ENCODE data around the gene SPNS1. TPM values are rescaled to one million over a fixed set of nuclear protein-coding genes. Genes with fewer than 3 reads are reported as not detected.

SPNS1 gene
- total RNA-seq, 1 experiment from 2014 or later = 79.1 TPM

DNA sequence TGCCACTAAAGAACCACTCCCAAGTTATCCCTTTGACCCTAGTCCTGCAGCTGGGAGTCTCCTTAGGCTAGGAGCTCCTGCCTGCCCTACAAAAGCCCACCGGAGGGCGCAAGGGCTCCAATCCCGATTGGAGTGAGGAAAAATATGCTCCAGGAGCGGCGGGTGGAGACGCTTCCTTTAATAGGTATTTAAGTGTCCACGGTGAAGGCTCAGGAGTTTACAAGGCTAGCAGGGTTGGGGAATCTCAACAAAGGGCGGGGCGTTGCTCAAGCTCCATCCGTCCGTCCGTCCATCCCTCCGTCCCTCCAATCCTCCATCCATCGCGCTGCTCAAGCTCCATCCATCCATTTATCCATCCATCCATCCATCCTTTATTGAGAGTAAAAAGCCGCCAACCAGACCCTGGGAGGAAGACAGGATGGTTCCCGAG lies 556 bp upstream of the SPNS1 start:
- DNase-seq (ENCODE audit: low read depth, low spot score) = no peak
- no peak for TF ChIP-seq TCF7L2 (IDR thresholded peaks at IDR 0.05; ENCODE audit: low read depth, low read length)
- TF ChIP-seq, protein P1, sequence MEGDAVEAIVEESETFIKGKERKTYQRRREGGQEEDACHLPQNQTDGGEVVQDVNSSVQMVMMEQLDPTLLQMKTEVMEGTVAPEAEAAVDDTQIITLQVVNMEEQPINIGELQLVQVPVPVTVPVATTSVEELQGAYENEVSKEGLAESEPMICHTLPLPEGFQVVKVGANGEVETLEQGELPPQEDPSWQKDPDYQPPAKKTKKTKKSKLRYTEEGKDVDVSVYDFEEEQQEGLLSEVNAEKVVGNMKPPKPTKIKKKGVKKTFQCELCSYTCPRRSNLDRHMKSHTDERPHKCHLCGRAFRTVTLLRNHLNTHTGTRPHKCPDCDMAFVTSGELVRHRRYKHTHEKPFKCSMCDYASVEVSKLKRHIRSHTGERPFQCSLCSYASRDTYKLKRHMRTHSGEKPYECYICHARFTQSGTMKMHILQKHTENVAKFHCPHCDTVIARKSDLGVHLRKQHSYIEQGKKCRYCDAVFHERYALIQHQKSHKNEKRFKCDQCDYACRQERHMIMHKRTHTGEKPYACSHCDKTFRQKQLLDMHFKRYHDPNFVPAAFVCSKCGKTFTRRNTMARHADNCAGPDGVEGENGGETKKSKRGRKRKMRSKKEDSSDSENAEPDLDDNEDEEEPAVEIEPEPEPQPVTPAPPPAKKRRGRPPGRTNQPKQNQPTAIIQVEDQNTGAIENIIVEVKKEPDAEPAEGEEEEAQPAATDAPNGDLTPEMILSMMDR (IDR thresholded peaks at IDR 0.05) = peak; percentile 84
- TF ChIP-seq, protein P2, sequence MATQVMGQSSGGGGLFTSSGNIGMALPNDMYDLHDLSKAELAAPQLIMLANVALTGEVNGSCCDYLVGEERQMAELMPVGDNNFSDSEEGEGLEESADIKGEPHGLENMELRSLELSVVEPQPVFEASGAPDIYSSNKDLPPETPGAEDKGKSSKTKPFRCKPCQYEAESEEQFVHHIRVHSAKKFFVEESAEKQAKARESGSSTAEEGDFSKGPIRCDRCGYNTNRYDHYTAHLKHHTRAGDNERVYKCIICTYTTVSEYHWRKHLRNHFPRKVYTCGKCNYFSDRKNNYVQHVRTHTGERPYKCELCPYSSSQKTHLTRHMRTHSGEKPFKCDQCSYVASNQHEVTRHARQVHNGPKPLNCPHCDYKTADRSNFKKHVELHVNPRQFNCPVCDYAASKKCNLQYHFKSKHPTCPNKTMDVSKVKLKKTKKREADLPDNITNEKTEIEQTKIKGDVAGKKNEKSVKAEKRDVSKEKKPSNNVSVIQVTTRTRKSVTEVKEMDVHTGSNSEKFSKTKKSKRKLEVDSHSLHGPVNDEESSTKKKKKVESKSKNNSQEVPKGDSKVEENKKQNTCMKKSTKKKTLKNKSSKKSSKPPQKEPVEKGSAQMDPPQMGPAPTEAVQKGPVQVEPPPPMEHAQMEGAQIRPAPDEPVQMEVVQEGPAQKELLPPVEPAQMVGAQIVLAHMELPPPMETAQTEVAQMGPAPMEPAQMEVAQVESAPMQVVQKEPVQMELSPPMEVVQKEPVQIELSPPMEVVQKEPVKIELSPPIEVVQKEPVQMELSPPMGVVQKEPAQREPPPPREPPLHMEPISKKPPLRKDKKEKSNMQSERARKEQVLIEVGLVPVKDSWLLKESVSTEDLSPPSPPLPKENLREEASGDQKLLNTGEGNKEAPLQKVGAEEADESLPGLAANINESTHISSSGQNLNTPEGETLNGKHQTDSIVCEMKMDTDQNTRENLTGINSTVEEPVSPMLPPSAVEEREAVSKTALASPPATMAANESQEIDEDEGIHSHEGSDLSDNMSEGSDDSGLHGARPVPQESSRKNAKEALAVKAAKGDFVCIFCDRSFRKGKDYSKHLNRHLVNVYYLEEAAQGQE (IDR thresholded peaks at IDR 0.05; ENCODE audit: insufficient read depth in 1 of 2, low read depth in 2 of 2, low read length in 1 of 2) = no peak
- no peaks in the 10 kb centered on the region; the same call in 1 of the 2 replicates for H3K36me3 ChIP-seq (ENCODE audit: control insufficient read depth, insufficient read depth, low read length)
- peak overlapping the region; percentile 97 for H3K27ac ChIP-seq (ENCODE audit: low read length)
- ChIA-PET POLR2A (no interaction called here), CTCF (interaction anchor here (0.6 to 0.7 kb wide), 2 partner anchors 23 to 34 kb away, joined by 3 to 7 read pairs; partner anchors contain the start of gene NFATC2IP)
- H3K4me3 ChIP-seq (ENCODE audit: low read depth in 2 of 2, low read length in 2 of 2) = peak overlapping the region; percentile 95 to 96
- H3K4me1 ChIP-seq (ENCODE audit: control insufficient read depth, insufficient read depth, low read length) = peaks cover 7% of the 10 kb centered on the region
- H3K9me3 ChIP-seq (ENCODE audit: control insufficient read depth, insufficient read depth, low read depth, low read length) = no peaks in the 10 kb centered on the region
- BruUV-seq (replicated peaks) = TSS peak; percentile 99
- ATAC-seq = peak; percentile 70
- in situ Hi-C loops (cut with HindIII; ENCODE audit: low pct_unique_long_range_greater_than_20kb, low sequenced_read_pairs) (no loop called here), intact Hi-C loops (cut with micrococcal nuclease; ENCODE audit: unreplicated experiment) (no loop called here)
- H3K27me3 ChIP-seq (ENCODE audit: control insufficient read depth, insufficient read depth, low read length) = no peaks in the 10 kb centered on the region

DNA sequence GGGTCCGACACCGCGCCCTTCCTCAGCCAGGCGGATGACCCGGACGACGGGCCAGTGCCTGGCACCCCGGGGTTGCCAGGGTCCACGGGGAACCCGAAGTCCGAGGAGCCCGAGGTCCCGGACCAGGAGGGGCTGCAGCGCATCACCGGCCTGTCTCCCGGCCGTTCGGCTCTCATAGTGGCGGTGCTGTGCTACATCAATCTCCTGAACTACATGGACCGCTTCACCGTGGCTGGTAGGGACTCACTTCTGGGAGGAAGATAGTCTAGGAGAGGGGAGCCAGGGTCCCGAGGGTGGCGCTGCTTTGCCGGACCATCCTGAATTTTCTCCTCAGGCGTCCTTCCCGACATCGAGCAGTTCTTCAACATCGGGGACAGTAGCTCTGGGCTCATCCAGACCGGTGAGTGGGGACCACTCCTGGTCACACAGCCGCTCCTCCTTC lies 601 bp downstream of the SPNS1 start:
- Histone ChIP-seq H3K9me3 (ENCODE audit: control insufficient read depth, insufficient read depth, low read depth, low read length) (no peaks in the 10 kb centered on the region), H3K4me3 (ENCODE audit: low read depth in 2 of 2, low read length in 2 of 2) (peak overlapping the region; percentile 95 to 96), H3K4me1 (ENCODE audit: control insufficient read depth, insufficient read depth, low read length) (peaks cover 7% of the 10 kb centered on the region), H3K36me3 (ENCODE audit: control insufficient read depth, insufficient read depth, low read length) (no peaks in the 10 kb centered on the region; the same call in 1 of the 2 replicates), H3K27ac (ENCODE audit: low read length) (peak overlapping the region; percentile 97), H3K27me3 (ENCODE audit: control insufficient read depth, insufficient read depth, low read length) (no peaks in the 10 kb centered on the region)
- TF ChIP-seq, protein P1 (IDR thresholded peaks at IDR 0.05) = no peak
- TF ChIP-seq POLR2AphosphoS5 (IDR thresholded peaks at IDR 0.05; ENCODE audit: low read depth, low read length) = no peak
- no peak for TF ChIP-seq TCF7L2 (IDR thresholded peaks at IDR 0.05; ENCODE audit: low read depth, low read length)
- TF ChIP-seq SIN3A (IDR thresholded peaks at IDR 0.05; ENCODE audit: borderline replicate concordance, insufficient read depth, low read depth, low read length) = no peak
- TF ChIP-seq, protein P2 (IDR thresholded peaks at IDR 0.05; ENCODE audit: insufficient read depth in 1 of 2, low read depth in 2 of 2, low read length in 1 of 2) = no peak
- ChIA-PET CTCF (no interaction called here), POLR2A (no interaction called here)
- intact Hi-C loops (cut with micrococcal nuclease; ENCODE audit: unreplicated experiment) = no loop called here
- ATAC-seq = peak; percentile 37
- no peak for DNase-seq (ENCODE audit: low read depth, low spot score)
- in situ Hi-C loops (cut with HindIII; ENCODE audit: low pct_unique_long_range_greater_than_20kb, low sequenced_read_pairs) = no loop called here
- BruUV-seq (replicated peaks) = no TSS peak
